HG02678 (cell line): Measurements from ENCODE around the gene DPYSL4.
"Not testable (repeated sequence)": the region's sequence is repeated elsewhere in the genome, so short reads cannot be mapped to it uniquely, and the experiment has no call there.

Experiments
- ATAC-seq: cut with Tn5 transposase; IDR thresholded peaks from one replicate; pipeline ENCODE4 v1.9.1; 2021; ENCODE audit warnings: mild to moderate bottlenecking, moderate library complexity; ENCODE audit not compliant: unreplicated experiment

The DPYSL4 gene

GRCh38 chr10:132149271-132149670 lies 37.5 kb upstream of the DPYSL4 start:
- ATAC-seq: no peak

GRCh38 chr10:132149917-132150316 lies 36.8 kb upstream of the DPYSL4 start:
- no peak for ATAC-seq

- ATAC-seq: no peak
These were observed 36.0 kb upstream of the DPYSL4 start for GRCh38 chr10:132150777-132151176.

- ATAC-seq: no peak
These were observed 35.3 kb upstream of the DPYSL4 start for GRCh38 chr10:132151286-132151950.

GRCh38 chr10:132151951-132152505 lies 34.7 kb upstream of the DPYSL4 start:
- ATAC-seq: no peak

- ATAC-seq: no peak
These were observed 33.7 kb upstream of the DPYSL4 start for GRCh38 chr10:132152896-132153580.

GRCh38 chr10:132153616-132154217 lies 33.0 kb upstream of the DPYSL4 start:
- ATAC-seq: no peak

- ATAC-seq: no peak
These were observed 32.3 kb upstream of the DPYSL4 start for GRCh38 chr10:132154440-132154839.

GRCh38 chr10:132154931-132155330 lies 31.8 kb upstream of the DPYSL4 start:
- ATAC-seq: no peak

GRCh38 chr10:132155723-132156381 lies 30.9 kb upstream of the DPYSL4 start:
- no peak for ATAC-seq

- no peak for ATAC-seq
These were observed 30.4 kb upstream of the DPYSL4 start for GRCh38 chr10:132156382-132156781.

GRCh38 chr10:132157101-132157500 lies 29.6 kb upstream of the DPYSL4 start:
- no peak for ATAC-seq

GRCh38 chr10:132158122-132158741 lies 28.5 kb upstream of the DPYSL4 start:
- no peak for ATAC-seq

- ATAC-seq: no peak
These were observed 27.9 kb upstream of the DPYSL4 start for GRCh38 chr10:132158823-132159222.

GRCh38 chr10:132159302-132160230 lies 27.2 kb upstream of the DPYSL4 start:
- not testable (repeated sequence) for ATAC-seq

- not testable (repeated sequence) for ATAC-seq
These were observed 26.5 kb upstream of the DPYSL4 start for GRCh38 chr10:132160231-132160630.

GRCh38 chr10:132160834-132161622 lies 25.7 kb upstream of the DPYSL4 start:
- not testable (repeated sequence) for ATAC-seq

GRCh38 chr10:132162021-132162531 lies 24.7 kb upstream of the DPYSL4 start:
- ATAC-seq: peak; percentile 52
